Mesodermal cell (in vitro differentiated cells): ENCODE measurements around the gene TEX22. TPM values are rescaled to one million over a fixed set of nuclear protein-coding genes. Genes with fewer than 3 reads are reported as not detected.

Experiments
- H3K27ac ChIP-seq: 2 replicates; pipeline ENCODE4 v1.7.0; 2013; ENCODE audit warnings: mild to moderate bottlenecking, low read depth, low read length, moderate library complexity; ENCODE audit not compliant: severe bottlenecking
- H3K36me3 ChIP-seq: 2 replicates; pipeline ENCODE4 v1.7.1; 2013; ENCODE audit warnings: mild to moderate bottlenecking, low read length, moderate library complexity; ENCODE audit not compliant: control insufficient read depth, insufficient read depth
- H3K4me1 ChIP-seq: one replicate; pipeline ENCODE4 v1.7.1; 2013; ENCODE audit warnings: mild to moderate bottlenecking, low read length; ENCODE audit not compliant: insufficient read depth, control insufficient read depth, poor library complexity, severe bottlenecking
- H3K4me3 ChIP-seq: 2 replicates; pipeline ENCODE4 v1.7.0; 2013; ENCODE audit warnings: low read length, control low read depth, mild to moderate bottlenecking; ENCODE audit not compliant: insufficient read depth, poor library complexity, severe bottlenecking; ENCODE audit errors: extremely low read depth
- H3K9me3 ChIP-seq: 2 replicates; pipeline ENCODE4 v1.7.1; 2013; ENCODE audit warnings: mild to moderate bottlenecking, low read length, moderate library complexity; ENCODE audit not compliant: control insufficient read depth
- WGBS, 2 experiments: methylation state at CpG; one replicate each; pipeline ENCODE4 v1.1.5; 2013; ENCODE audit warnings: missing lambda C conversion rate in 2 of 2; ENCODE audit not compliant: insufficient coverage in 2 of 2; 5-methylcytosine and 5-hydroxymethylcytosine counted together
- polyA plus RNA-seq, 2 experiments: library from polyadenylated mRNA; stranded (reverse); fragments of 50-300 nt; gene quantifications; one replicate each; pipeline ENCODE4 v1.2.3, GENCODE V29; 2013

The TEX22 gene, protein sequence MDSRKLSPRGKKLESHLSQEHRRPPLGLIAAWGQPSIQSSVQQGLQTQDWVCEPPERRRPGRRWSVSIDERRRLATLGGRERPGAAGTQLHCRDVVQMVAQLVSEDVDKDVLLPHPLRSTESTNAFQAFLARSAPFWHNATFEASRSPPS
- polyA plus RNA-seq (2013, experiment 1 of 2) = 0.29 TPM
- polyA plus RNA-seq (2013, experiment 2 of 2) = 0.35 TPM

- peaks cover 29% of the 10 kb centered on the region for H3K9me3 ChIP-seq
- peak within 1 kb of the TSS; percentile 66 for H3K4me3 ChIP-seq
- 18 to 20% methylated on average over 46 to 52 of the region's 77 CpGs for WGBS, 2 experiments
- peaks cover 23% of the 10 kb centered on the region for H3K36me3 ChIP-seq
- peak within 1 kb of the TSS; percentile 59 for H3K27ac ChIP-seq
- peaks cover 3% of the 10 kb centered on the region for H3K4me1 ChIP-seq
Observed at GRCh38 chr14:105398044-105398725, at the start of gene TEX22. Gene TEX22, plus strand, starts transcription at chr14:105398538. Its CDS starts 803 bp downstream, at chr14:105399341.

DNA sequence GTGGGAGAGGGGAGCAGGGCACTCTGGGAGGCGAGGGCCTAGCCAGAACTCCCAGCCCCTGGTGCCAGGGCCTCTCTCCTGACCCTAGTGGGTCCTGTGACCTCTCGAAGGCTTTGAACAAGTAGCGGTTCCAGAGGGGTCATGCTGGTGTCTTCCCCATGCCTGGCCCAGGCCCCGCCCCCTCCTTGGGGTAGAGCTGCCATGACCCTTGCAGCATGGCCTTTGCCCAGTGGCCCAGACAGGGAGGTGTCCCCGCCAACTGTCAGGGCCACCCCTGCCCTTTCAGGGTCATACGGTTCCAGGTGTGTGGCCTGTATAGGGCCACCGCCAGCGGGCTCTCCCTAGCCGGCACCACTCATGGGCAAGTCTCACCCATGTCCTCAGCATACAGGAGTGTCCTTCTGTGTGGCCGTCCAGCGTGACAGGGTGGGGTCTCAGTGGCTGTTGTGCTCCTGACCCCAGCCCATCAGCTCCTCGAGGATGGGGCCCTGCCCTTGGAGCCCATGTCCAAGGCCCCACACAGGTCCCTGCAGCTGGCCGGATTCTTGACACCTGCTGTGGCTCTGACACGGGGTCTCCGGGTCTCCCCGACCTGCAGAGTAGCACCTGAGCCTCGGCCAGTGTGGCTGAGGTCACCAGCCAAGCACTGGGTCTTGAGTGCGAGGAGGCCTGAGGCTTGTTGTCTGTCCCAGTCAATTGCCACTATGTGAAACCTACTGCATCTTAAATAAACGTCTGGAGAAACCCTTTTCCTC is 49.2 kb upstream of the TEX22 start:
- H3K4me1 ChIP-seq = no peaks in the 10 kb centered on the region
- H3K36me3 ChIP-seq = no peaks in the 10 kb centered on the region
- no peaks in the 10 kb centered on the region for H3K9me3 ChIP-seq
- no peak overlapping the region for H3K4me3 ChIP-seq
- H3K27ac ChIP-seq = no peak overlapping the region
- 91 to 95% methylated on average over 15 to 19 of the region's 19 CpGs for WGBS, 2 experiments

DNA sequence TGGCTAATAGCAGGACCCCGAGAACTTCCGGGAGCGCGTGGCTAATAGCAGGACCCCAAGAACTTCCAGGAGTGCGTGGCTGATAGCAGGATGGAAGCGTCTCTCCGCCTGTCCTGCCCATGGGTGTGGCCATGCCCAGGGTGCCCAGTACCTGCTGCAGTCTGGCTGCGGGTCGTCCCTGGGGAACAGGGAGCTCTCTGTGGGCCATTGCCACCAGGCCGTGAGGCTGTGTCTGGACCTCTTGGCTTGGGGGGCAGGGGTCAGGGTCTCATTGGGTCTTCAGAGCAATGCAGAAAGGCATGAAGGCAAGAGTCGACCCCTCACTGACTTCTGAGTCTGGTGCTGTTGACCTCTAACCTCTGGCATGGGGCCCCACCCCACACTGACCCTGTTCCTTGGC is 48.3 kb upstream of the TEX22 start:
- Histone ChIP-seq H3K4me3 (no peak overlapping the region), H3K36me3 (no peaks in the 10 kb centered on the region), H3K4me1 (no peaks in the 10 kb centered on the region), H3K9me3 (no peaks in the 10 kb centered on the region), H3K27ac (no peak overlapping the region)
- WGBS, 2 experiments = 94 to 96% methylated on average over 11 of the region's 11 CpGs

DNA sequence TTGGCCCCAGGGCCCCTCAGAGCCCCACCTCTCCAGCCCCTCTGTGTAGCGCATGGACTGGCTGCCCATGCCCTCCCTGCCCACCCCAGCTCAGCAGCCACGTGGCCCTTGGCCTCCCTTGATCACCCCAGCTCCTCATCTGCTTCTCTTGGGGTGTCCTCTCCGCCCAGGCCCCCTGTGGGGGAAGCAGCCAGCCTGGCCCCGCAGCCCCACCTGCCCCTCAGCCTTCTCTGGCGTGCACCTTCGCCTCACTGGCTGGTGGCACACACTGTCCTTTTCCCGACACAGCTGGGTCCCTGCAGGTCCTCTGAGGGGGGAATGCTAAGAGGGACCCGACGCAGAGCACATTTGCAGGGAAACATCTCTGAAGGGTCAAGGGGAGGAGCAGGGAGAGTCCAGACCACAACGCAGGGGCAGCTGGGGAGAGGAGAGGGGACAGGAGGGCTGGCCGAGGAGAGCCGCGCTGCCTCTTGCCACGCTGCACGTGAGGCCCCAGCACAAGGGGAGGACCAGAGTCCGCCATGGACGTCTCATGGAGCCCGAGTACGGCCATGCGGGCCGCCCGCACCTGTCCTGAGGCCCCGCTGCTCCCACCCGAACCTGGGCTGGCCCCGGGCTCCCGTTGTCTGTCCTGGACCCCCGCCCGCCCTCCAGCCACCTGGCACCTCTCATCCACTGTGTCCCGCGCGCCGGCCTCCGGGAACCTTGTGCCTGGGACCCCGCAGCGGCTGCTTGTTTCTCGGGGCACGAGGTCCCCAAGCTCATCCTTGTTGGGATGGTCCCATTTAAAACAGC is 47.7 kb upstream of the TEX22 start:
- no peak overlapping the region for H3K4me3 ChIP-seq
- H3K9me3 ChIP-seq = no peaks in the 10 kb centered on the region
- 91 to 92% methylated on average over 29 to 33 of the region's 37 CpGs for WGBS, 2 experiments
- H3K27ac ChIP-seq = no peak overlapping the region
- no peaks in the 10 kb centered on the region for H3K4me1 ChIP-seq
- H3K36me3 ChIP-seq = no peaks in the 10 kb centered on the region

DNA sequence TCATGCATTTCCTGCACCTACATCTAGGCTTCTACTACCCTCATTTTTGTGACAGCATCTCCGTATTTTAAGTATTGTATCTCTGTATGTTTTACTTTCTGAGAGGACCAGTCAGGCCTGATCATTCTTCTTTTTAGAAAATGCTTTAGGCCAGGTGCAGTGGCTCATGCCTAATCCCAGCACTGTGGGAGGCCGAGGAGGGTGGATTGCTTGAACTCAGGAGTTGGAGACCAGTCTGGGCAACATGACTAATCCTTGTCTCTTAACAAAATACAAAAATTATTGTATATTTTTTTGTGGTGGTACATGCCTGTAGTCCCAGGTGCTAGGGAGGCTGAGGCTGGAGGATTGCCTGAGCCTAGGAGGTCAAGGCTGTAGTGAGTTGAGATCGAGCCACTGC is 46.9 kb upstream of the TEX22 start:
- Histone ChIP-seq H3K36me3 (no peaks in the 10 kb centered on the region), H3K9me3 (no peaks in the 10 kb centered on the region), H3K27ac (no peak overlapping the region), H3K4me1 (no peaks in the 10 kb centered on the region), H3K4me3 (no peak overlapping the region)
- WGBS, 2 experiments = no CpG with 5 or more reads among the region's 3 CpGs

GRCh38 chr14:105351920-105352851 is 46.2 kb upstream of the TEX22 start:
- H3K4me3 ChIP-seq = no peak overlapping the region
- H3K9me3 ChIP-seq = no peaks in the 10 kb centered on the region
- H3K27ac ChIP-seq = no peak overlapping the region
- no peaks in the 10 kb centered on the region for H3K4me1 ChIP-seq
- no peaks in the 10 kb centered on the region for H3K36me3 ChIP-seq
- 58 to 60% methylated on average over 12 to 16 of the region's 26 CpGs for WGBS, 2 experiments

GRCh38 chr14:105353136-105353535 is 45.2 kb upstream of the TEX22 start:
- no peaks in the 10 kb centered on the region for H3K4me1 ChIP-seq
- H3K4me3 ChIP-seq = no peak overlapping the region
- WGBS, 2 experiments = 96 to 100% methylated on average over 1 to 4 of the region's 10 CpGs
- H3K36me3 ChIP-seq = no peaks in the 10 kb centered on the region
- H3K9me3 ChIP-seq = no peaks in the 10 kb centered on the region
- H3K27ac ChIP-seq = no peak overlapping the region

GRCh38 chr14:105354541-105354940 is 43.8 kb upstream of the TEX22 start:
- no peaks in the 10 kb centered on the region for H3K36me3 ChIP-seq
- no peaks in the 10 kb centered on the region for H3K4me1 ChIP-seq
- no peak overlapping the region for H3K27ac ChIP-seq
- H3K9me3 ChIP-seq = no peaks in the 10 kb centered on the region
- WGBS, 2 experiments = 95 to 98% methylated on average over 18 to 20 of the region's 20 CpGs
- no peak overlapping the region for H3K4me3 ChIP-seq

GRCh38 chr14:105355049-105355575 is 43.2 kb upstream of the TEX22 start:
- Histone ChIP-seq H3K4me1 (no peaks in the 10 kb centered on the region), H3K27ac (no peak overlapping the region), H3K4me3 (no peak overlapping the region), H3K36me3 (no peaks in the 10 kb centered on the region), H3K9me3 (no peaks in the 10 kb centered on the region)
- 93 to 96% methylated on average over 21 to 27 of the region's 27 CpGs for WGBS, 2 experiments
